Skeletal muscle cell (primary cell): ENCODE measurements around the gene CYBC1.
"Not testable (repeated sequence)": the region's sequence is repeated elsewhere in the genome, so short reads cannot be mapped to it uniquely, and the experiment has no call there.

ENCODE experiments used
- DNase-seq: peaks from one replicate; pipeline ENCODE4 v3.0.0-alpha.2; 2010; ENCODE audit warnings: low read depth
- H3K4me3 ChIP-seq: 2 replicates; pipeline ENCODE4 v1.5.1; 2011; ENCODE audit warnings: low read depth, mild to moderate bottlenecking, control low read depth, low read length, moderate library complexity

CYBC1 gene

DNA sequence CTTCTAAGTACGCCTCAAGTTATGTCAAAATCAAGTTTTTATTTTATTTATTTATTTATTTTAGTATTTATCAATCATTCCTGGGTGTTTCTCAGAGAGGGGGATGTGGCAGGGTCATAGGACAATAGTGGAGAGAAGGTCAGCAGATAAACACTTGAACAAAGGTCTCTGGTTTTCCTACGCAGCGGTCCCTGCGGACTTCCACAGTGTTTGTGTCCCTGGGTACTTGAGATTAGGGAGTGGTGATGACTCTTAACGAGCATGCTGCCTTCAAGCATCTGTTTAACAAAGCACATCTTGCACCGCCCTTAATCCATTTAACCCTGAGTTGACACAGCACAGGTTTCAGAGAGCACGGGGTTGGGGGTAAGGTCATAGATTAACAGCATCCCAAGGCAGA is 2.6 kb upstream of the CYBC1 start:
- DNase-seq, H3K4me3 ChIP-seq: not testable (repeated sequence)

DNA sequence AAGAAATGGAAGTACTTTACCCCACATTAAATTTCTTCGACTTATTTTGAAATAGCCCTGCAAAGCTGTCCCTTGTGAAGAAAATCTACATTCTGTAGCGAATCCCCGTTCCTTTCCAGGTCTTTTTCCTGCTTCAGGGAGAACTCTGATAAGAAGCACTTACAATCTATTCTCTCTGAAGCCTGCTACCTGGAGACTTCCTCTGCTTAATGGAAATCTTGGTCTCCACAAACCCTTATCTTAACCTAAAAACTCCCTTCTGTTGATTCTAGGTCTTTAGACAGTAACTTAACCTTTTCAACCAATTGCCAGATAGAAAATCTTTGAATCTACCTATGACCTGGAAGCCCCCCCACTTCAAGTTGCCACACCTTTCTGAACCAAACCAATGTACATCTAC is 1.6 kb upstream of the CYBC1 start:
- no peak for DNase-seq
- H3K4me3 ChIP-seq, result no peak overlapping the region

DNA sequence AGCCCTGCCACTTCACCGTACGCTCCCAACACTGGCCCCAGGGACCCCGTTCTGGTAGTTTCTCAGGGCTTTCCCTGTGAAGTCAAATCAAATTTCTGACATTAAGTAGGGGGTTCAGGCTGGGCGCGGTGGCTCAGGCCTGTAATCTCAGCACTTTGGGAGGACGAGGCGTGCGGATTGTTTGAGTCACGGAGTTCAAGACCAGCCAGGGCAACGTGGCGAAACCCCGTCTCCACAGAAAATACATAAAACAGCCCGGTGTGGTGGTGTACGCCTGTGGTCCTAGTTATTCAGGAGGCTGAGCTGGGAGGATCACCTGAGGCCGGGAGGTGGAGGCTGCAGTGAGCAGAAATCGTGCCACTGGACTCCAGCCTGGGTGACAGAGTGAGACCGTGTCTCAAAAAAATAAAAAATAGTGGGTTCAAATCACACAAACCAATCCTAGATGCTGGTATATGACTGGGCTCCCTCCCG is 632 bp downstream of the CYBC1 start:
- DNase-seq, result no peak

DNA sequence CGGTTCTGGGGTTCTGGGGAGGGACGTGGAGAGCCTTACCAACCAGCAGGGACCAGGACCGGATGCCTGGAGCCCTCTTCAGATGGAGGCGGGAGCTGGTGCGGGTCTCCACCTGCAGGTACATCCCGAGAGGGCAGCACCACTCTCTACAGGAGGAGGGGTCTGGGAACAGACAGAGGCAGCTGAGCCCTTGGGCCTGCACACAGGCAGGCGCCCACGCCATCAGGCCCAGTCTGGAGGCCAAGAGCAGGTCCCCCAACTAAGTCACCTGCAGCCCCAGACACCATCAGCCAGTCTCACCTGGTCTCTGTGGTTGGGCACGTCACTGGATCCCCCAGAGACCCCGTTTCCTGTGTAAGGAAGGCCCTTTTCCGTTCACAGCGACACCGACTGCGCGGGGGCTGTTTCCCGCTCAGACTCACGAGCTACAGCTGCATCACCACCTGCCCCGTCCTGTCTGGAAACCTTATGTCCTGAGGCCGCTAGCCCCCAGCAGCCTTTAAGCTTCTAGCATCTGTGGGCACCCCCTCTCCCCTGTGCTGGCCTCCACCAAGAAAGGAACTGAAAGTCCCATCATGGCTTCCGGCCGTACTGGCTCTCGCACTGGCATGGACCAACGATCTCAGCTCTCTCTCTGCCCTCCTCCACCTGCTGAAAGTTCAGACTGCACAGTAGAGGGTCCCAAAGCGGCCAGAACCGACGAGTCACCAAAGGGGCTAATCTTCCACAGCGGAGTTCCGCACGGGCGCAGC is 1.2 kb downstream of the CYBC1 start:
- DNase-seq, result no peak
- H3K4me3 ChIP-seq, result peak overlapping the region; percentile 94

More for the DNA sequence above, 632 bp downstream of the CYBC1 start:
- peak overlapping the region; percentile 94 for H3K4me3 ChIP-seq

DNA sequence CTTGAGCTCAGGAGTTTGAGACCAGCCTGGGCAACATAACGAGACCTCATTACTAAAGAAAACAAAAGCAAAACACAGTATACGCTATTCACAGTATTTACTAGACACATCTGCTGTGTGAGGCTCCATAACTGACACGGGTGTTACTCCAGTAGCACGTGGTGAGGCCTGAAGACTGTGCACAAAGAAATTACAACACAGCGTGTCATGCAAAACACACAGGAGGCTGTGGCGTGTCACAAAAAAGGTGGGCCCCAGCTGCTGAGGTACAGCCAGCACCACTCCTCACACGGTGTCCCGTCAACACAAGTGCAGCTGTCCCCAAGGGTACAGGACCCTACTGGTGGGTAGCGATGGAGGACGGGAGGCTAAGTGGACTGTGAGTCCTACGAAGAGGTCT is 2.7 kb downstream of the CYBC1 start:
- no peak overlapping the region for H3K4me3 ChIP-seq
- no peak for DNase-seq

DNA sequence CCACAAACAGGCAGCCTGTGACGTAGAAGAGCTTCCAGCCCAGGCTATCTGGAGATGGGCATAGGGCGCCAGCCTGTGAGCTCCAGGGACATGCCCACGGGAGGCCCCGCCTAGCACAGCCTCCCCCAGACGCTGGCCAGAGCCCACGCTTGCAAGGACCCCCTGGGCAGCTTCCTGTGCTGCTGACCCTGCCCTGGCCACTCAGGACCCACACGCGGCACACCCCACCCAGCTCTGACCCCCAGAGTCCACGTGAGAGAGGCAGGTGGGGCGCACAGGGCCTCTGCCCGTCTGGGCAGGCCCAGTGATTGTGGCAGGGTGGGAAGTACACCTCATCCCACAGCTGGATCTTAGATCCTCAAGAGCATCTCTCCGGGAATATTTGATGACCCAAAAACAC is 3.9 kb downstream of the CYBC1 start:
- no peak overlapping the region for H3K4me3 ChIP-seq
- DNase-seq, result no peak

DNA sequence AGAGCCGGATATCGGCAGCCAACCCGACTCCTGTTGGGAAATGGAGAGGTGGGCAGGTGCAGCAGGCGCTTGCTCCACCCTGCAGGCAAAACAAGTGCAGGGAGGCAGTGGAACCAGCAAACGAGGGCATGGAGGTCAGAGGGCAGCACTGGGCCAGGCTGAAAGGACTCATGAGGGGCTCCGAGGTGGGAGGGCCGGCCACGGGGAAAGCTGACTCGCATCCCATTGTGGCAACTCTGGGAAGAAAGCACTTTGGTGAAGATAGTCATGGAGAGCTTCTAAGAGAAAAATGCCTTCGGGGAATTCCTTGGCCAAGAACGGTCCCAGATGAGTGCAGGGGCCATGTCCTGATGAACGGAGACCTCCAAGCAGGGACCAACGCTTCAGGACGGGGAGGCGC is 4.4 kb downstream of the CYBC1 start:
- no peak for DNase-seq
- H3K4me3 ChIP-seq, result no peak overlapping the region

DNA sequence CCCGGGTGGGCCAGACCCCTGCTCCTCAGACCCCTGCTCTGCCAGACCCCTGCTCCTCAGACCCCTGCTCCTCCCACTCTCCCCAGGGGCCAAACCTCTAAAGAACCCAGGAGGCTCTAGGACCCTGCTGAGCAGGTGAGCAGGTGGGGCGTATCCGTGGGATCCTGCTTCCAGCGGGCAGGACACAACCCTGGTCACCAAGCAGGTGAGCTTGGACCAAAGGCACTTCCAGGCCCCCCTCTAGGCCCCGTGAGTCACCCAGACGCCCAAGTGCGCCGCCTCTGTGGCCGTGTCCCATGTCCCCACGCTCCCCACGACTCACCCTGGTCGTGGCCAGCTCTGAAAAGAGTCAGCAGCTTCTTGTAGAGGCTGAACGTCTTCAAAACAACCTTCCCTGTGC is 5.0 kb downstream of the CYBC1 start:
- H3K4me3 ChIP-seq, result no peak overlapping the region
- DNase-seq, result no peak

DNA sequence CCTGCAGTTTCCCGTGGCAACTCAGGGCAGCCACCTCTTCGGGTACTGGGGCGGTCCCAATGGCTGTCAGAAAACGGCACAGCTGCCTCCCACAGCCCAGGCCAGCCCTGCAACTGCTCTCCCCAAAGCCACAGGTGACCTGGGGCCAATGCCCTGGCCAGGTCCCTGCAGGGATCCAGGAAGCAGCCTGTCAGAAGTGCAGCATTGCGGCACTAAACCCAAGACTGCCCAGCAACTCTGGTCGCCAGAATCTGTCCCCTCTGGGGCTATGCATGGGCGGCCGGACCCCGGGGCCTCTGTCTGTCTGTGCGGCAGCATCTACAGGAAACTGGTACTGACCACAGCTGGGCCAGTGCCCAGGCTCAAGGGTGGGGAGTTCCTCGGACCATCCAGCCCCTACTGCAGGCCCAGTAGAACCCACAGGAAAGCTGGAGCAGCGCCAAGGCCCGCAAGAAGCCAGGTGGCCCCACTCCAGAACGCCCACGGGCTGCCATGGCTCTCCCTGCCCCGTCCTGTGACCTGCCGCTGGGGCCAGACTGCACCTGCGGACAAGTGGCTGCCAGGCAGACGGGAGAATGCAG is 5.5 kb downstream of the CYBC1 start:
- H3K4me3 ChIP-seq, result no peak overlapping the region
- DNase-seq, result no peak

DNA sequence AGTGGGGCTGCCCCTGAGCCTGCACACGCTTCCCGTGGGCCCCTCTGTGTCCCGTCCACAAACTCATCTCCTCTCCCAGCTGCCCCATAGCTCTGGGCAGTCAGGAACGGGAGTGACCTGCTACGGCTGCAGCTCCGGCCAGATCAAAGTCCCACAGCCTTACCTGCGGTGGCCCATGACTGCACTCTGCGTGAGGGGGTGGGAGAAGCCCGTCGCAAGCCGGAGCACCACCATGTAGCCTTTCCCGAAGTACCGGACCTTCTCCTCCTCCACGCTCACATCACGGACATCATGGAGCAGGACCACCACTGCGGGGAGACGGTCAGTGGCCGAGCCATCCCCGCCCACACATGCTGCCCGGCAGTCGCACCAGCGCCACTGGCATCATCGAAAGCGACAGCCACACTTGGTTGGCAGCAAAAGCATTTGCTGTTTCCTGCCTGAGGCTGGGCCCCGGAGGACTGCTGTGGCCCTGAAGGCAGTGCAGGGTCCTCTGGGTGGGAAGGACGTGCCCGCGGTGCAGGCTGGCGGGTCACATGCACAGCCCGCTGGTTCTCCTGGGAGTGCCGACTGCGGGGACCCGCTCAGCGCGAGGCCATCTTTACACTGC is 6.2 kb downstream of the CYBC1 start:
- DNase-seq, result no peak
- H3K4me3 ChIP-seq, result no peak overlapping the region

DNA sequence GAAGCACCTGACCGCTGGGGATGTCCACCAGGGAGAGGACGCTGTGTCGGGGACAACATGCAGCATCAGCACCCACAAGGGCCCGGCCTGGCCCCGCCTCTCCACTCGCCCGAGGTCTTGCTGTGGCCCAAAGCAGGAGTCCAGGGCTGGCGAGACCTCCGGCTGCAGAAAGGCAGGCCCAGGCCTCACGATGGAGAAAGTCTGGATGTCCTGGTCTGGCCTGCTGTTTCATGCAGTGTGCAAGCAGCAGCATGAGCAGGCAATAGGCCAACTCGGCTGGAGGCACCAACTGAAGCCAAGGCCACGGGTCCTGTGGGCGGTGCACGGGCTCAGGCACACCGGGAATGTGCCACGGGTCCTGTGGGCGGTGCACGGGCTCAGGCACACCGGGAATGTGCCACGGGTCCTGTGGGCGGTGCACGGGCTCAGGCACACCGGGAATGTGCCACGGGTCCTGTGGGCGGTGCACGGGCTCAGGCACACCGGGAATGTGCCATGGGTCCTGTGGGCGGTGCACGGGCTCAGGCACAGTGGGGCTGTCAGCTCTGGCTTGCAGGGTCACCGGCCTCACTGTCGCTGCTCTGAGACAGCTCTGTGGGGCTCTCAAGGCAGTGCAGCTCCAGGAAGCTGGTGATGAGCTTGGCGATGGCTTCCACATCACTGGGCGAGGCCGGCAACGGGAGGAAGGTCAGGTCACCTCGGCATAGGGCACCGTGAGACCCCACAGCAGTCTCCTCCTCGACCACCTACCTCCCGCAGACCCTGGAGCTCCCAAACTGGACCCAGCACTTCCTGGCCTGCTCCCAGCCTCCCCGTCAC is 6.9 kb downstream of the CYBC1 start:
- no peak overlapping the region for H3K4me3 ChIP-seq
- no peak for DNase-seq

DNA sequence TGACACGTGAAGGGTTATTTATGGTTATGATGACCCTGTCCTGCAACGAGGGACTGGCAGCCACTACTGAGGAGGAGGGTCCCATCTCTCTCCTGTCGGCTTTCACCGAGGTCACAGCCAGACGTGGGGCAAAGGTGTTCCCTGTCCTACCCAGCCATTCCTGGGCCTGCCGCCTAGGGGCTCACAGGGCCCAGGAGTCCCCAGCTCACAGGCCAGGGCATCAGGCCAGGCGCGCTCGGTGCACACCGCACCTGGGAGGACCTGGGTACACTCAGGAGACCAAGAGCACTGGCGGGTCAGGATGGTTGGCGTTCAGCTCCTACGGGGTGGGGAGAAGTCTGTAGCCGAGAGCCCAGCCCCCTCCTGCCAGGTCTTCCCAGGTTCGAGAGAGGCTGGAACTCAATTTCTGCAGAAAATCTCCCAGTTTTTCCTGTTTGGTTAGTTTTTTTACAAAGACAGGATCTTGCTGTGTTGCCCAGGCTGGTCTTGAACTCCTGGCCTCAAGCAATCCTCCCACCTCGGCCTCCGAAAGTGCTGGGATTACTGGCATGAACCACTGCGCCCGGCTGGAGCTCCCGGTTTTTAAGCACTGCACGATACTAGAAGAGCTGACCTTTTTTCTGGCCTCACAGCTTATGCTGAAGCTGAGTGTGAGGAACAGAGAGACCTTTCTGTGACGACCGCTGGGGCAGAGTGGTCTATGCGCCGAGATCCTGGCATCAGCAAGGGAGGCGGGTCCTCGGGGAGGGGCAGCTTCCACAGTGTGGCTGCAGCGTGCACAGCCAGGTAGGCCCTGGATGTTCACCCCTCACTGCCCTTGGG is 7.7 kb downstream of the CYBC1 start:
- DNase-seq, result no peak
- H3K4me3 ChIP-seq, result no peak overlapping the region

DNA sequence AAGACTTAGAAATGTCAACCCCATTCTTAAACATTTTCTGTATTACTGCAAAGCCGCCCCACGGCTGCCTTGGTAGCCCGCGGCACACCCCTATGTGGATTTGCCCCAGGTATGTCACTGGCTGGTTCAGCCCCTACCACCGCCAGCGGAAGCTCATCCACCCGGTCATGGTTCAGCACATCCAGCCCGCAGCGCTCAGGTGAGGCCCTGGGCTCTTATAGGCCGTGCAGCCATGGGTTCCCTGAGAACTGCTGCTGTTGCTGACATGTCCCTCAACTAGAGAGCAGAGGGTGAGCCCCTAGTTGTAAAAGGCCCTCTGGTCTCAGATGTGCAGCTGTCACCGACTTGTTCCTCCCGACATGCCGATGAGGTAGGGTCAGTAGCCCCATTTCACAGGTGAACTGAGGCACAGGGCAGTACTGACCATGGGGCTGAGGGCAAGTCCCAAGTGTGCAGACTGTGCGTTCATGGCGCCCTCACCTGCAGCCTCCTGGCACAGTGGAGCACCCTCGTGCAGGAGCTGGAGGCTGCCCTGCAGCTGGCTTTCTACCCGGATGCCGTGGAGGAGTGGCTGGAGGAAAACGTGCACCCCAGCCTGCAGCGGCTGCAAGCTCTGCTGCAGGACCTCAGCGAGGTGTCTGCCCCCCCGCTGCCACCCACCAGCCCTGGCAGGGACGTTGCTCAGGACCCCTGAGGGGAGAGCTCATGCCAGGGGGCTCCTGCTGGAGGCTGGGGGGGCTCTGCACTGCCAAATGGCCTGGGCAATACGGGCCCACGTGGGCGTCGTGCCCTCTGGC is 8.7 kb downstream of the CYBC1 start:
- DNase-seq, result no peak

DNA sequence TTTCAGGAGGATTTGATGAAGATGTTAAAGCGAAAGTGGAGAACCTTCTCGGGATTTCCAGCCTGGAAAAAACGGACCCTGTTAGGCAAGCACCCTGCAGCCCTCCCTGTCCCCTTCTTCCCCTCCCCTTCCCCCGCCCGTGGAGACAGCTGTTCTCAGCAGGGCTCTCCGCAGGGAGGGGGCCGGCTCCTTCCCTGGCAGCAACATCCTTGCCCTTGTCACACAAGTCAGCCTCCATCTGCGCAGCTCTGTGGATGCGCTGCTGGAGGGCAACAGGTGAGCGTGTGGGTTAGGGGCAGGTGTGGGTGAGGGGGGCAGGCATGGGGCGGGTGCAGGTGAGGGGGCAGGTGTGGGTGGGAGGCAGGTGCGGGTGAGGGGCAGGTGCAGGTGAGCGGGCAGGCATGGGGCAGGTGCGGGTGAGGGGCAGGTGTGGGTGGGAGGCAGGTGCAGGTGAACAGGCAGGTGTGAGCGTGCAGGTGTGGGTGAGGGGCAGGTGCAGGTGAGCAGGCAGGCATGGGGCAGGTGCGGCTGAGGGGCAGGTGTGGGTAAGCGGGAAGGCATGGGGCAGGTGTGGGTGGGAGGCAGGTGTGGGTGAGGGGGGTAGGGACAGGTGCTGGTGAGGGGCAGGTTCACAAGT is 9.4 kb downstream of the CYBC1 start:
- no peak for DNase-seq
- H3K4me3 ChIP-seq, result no peak overlapping the region

More for the DNA sequence above, 8.7 kb downstream of the CYBC1 start:
- no peak overlapping the region for H3K4me3 ChIP-seq

DNA sequence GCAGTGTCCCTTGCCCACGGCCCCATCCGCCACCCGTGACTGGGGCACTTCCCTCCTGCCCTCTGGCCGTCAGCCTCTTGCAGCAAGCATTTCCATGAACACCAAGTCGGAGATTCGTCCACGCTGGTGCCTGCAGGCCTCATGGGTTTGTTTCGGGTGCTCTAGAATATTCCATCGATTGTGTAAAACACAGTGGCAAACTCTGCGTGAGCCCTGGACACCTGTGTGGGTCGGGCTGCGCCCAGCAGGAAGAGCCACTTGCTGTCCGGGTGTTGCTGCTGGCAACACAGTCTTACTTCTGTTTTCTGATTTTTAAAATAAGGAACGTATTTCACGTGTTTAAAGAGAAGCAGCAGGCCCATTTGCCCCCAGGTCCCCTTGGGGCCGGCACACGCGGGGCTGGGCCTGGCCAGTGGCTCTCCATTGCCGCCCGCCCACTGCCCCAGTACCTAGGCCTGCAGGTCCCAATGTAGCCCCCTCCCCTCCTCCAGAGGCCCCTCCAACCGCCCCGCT is 10.0 kb downstream of the CYBC1 start:
- H3K4me3 ChIP-seq, result no peak overlapping the region
- DNase-seq, result no peak

DNA sequence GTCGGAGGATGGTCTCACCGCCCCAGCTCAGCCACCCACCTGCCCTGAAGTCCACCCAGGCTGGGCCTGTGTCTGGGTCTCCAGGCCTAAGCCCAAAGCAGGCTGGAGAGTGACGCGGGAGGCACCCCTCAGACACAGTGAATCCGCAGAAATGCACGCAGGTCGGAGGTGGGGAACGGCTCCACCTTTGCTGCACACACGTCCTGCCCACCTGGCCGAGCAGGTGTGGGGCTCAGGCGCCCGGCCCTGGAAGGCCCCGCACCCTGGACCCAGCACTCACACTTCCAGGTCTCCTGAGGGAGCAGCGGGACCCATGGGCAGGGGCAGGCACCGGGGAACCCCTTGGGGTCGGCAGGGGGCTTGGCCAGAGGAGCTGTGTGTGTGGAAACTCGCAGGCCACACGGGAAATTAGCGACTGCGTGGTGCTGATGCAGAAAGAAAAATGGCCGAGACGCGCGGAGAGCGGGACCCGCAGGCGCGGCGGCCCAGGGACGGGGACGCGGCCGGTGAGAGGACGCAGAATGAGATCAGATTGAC is 10.7 kb downstream of the CYBC1 start:
- no peak for DNase-seq
- H3K4me3 ChIP-seq, result no peak overlapping the region

DNA sequence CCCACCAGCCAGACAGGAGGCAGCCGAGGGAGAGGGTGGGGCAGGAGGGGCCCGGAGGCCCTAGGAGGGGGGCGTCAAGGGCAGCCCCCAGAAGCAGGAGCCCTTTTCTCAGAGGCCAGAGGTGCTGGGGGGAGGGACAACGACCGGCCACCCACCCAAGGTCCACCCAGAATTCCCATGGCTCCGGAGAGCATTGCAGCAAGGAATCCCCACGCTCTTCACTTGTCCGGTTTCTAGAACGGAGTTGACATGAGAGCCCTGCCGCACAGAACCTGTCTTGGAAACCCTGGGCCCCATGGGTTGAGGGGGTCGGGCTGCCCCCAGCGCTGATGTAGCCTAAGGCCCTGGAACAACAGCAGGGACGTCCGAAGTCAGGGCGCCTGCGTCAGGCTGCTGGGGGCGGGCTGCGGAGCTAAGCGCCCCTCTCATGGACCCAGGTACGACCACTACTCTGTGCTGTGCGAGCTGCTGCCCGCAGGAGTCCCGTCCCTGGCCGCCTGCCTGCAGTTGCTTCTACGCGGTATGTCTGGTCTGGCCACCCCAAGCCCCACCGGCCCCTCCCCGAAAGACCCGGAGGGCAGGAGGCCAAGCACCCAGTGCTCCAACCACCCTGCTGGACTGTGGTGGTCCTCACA is 11.2 kb downstream of the CYBC1 start:
- DNase-seq, result no peak
- H3K4me3 ChIP-seq, result no peak overlapping the region
